HG03025 (cell line): ENCODE measurements around the gene ELOB.

Experiments used
- ATAC-seq: cut with Tn5 transposase; IDR thresholded peaks from one replicate; pipeline ENCODE4 v1.9.1; 2021; ENCODE audit warnings: mild to moderate bottlenecking, moderate library complexity; ENCODE audit not compliant: unreplicated experiment, low FRiP score

ELOB gene

DNA sequence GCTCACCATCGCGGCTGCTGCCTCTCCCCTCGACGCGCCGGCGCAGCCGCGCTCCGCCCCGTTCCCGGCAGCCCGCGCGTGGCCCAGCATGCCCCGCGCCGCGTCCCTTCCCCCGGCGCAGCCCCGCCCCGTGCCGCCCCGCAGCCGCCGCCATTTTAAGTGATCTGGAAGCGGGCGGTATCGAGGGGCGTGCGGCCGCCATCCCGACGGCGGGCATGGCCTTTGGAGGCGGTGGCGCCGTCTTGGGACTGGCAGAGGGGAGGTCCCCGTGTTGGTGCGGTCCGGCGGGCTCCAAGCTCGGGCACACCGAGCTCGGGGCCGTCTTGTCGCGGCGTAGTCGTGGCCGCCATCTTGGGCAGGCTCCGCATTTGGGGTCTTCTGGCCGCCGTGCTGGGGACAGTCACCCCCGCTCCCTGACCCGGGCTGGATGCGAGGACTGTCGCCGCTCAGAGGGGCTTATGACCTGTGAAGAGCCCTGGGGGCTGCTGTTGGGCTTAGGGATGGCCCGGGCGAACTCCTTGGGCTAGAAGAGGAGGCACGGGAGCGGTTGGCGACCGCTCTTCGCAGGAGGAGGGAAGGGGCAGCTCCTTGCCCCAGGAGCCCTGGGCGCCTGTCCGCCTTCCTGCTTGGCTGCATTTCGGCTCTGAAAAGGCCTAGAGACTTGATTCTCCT, at the start of gene ELOB:
TSS of gene ELOB (minus strand) at position 50 of the 672 bp plus-strand sequence. CDS start at position 9, 41 bp downstream.
- ATAC-seq = peak; percentile 59

DNA sequence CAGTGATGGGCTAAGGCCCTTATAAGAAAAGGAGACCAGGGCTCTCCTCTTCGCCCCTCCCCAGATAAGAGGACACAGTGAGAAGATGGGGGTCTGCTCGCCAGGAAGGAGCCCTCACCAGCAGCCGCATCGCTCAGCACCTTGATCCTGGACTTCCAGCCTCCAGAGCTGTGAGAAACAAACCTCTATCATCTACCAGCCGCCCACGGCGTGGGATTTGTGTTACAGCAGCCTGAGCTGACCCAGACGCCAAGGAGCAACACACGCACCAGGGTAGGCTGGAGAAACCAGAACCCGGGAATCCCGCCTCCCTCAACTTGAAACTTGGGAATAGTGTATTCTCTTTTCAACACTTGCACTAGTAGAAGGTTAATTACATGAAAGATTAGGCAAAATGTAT, 48.8 kb upstream of the ELOB start:
- no peak for ATAC-seq

DNA sequence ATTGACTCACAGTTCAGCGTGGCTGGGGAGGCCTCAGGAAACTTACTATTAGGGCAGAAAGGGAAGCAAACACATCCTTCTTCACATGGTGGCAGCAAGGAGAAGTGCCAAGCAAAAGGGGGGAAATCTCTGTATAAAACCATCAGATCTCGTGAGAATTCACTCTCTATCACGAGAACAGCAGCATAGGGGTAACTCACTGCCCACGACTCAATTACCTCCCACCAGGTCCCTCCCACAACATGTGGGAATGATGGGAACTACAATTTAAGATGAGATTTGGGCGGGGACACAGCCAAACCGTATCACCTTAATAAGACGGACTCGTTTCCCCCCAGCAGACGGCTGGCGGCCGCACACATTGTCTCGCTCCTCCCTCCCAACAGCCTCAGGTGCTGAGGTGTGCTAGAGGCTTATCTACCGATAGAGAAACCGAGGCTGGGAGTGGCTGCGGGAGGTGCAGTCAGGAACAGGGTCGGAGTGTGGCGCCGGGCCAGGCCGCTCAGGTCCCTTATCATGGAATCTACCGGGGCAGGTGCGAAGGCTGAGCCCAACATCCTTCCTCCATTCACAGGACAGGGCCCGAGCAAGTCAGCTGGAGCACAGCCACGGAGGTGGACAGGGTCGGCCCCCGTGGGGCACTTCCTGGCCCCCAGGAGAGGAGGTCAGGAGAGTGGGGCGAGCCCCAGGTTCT, 48.1 kb upstream of the ELOB start:
- ATAC-seq = no peak

DNA sequence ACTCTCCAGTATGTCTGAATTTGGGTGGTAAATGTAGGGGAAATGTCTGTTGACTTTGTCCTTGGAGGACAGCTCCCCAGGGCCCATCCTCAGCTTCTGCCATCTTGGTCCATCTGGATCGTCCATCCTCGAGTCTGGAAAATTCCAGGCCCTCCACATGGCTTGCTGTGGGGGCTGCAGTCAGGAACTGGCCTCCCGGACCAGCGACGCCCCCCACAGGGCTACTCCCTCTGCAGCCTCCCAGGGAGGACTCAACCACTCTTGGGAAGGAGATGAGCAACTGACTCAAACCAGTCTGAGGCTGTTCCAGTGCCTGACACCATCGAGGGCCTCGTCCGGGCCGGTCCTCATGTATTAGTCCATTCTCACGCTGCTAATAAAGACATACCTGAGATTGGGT, 47.5 kb upstream of the ELOB start:
- ATAC-seq = no peak

DNA sequence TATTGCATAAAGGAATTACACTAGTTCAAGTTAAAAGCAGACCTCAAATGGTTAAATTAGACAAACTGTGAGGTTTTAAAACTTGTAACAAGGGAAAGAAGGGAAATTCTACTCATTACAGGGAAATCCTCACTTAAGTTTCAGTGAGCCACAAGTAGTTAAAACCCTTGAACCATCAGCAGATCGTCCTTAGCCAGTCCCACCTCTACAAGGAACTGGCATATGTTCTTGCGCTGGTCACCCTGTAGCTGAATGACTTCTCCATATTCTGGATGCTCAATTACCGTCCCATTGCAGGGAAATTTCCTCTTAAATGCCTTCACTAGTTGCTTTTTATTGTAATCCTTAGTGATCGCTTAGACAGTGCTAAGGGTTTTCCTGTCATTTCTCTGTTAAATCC, 45.4 kb upstream of the ELOB start:
- no peak for ATAC-seq

DNA sequence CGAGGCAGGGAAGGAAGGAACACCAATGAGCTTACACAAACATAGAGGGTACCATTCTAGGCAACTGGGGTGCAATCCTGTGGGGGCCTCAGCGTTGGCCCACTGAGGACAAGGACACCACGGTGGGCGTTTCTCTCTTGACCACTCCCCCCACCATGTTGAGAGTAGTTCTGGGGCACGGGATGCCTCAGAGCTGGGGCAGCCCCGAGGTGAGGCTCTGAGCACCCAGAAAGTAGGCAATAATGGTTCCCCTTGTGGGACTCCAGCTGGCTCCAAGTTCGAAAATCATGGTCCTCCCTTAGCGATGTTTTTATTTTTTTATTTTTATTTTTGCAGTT, 45.0 kb upstream of the ELOB start:
- ATAC-seq = no peak

DNA sequence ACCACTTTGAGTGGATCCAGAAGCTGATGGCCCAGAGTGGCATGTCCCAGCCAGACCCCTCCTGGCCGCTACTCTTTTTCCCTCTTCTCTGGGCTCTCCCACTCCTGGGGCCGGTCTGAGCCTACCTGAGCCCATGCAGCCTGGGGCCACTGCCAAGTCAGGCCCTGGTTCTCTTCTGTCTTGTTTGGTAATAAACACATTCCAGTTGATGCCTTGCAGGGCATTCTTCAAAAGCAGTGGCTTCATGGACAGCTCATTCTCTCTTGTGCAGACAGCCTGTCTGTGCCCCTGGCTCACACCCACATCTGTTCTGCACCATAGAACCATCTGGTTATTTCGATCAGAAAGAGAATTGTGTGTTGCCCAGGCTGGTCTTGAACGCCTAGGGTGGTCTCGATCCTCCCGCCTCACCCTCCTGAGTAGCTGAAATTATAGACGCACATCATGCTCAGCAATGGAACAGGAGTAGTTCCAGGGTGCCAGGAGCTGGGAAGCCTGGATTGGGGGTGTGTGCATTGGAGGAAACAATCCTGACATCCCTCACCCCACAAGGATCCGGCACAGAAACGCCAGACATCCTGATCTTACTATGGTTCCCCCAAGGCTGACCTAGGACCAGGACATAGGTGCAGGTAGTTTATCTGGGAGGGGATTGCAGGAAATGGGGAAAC, 44.5 kb upstream of the ELOB start:
- no peak for ATAC-seq

DNA sequence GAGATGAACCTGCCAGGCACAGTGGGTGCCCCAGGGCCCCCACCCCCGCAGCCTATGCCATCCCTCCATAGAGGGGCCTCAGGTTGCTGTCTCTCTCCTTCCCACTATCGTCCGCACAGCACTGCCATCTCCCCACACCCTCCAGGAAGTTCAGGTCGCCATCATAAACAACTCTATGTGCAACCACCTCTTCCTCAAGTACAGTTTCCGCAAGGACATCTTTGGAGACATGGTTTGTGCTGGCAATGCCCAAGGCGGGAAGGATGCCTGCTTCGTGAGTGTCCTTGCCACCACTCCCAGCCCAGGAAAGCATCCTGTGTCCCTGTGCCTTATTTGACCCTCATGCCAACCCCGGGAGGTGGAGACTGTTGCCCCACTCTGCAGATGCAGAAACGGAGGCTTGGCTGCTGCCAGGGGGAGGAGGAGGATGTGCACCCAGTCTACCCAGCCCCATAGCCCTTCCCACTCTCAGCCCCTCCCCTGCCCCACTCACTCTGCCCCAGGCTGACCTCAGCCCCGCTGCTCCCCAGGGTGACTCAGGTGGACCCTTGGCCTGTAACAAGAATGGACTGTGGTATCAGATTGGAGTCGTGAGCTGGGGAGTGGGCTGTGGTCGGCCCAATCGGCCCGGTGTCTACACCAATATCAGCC, 43.9 kb upstream of the ELOB start:
- ATAC-seq = no peak

DNA sequence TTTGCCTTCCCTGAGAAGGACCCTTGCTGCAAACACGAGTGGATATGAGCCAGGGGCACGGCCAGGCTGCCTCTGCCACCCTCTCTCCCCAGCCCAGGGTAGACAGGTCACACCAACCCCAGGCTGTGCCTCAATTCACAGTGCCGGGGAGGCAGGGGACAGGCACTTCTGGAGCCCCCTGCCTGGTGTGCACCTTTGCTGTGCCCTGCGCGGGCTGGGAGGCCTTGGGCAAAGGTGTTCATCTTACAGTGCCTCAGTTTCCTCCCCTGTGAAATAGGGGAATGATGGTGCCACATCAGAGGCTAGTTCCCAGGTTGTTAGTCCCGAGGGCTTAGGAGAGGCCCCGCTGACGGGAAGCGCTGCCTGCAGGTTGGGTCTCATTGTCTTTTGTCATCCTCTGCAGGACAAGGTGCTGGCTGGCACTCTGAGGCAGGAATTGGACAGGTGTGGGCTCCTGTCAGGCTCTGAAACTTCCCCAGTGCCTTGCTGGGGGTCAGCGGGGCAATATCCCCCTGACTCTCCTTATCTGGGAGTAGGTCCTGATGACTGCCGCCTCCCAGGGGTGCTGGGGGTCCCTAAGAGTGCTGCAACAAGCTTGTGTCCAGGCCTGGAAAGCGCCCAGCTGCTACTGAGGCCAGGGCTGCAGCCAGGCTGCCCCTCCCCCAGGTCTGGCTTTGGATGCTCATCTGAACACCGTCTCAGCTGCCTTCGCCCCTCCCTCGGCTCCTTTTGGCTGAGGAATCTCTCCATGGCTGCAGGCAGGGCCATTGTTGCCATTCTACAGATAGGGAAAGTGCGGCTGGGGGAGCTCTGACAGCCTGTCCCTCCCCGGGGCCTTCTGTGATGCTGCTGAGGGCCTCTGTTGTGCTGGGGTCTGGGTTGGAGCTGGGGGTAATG, 43.1 kb upstream of the ELOB start:
- ATAC-seq = no peak

DNA sequence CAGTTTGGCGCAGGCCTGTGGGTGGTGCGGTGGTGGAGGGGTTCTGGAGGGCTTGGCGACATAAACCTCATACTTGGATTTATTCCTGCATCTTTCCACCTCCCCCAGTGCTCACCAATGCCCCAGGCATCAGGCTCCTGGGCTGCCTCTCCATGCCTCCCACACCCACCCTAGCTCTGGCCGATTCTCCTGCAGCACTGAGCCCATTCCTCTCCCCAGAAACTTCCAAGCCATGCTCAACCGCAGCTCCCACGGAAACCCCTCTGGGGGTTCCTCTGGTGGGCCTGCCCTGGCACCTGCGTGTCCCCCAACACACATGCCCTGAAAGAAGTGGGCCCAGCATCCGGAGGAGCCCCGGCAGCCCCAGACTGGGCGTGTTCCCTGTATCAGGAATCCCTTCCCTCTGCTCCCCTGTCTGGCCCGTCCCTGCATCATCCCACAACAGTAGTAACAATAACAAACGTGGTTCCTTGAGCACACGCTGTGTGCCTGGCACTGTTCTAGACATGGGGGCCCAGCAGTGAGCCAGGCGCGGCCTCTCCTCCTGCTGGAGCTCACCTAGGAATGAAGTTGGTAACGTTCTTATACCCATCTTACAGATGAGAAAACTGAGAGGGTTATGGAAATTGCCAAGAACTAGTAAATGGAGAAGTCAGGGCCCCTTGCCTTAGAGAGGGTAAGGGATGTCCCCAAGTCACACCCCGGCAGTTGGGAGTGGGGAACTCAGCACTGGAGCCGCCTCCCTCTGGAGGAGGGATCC, 42.3 kb upstream of the ELOB start:
- ATAC-seq = no peak

DNA sequence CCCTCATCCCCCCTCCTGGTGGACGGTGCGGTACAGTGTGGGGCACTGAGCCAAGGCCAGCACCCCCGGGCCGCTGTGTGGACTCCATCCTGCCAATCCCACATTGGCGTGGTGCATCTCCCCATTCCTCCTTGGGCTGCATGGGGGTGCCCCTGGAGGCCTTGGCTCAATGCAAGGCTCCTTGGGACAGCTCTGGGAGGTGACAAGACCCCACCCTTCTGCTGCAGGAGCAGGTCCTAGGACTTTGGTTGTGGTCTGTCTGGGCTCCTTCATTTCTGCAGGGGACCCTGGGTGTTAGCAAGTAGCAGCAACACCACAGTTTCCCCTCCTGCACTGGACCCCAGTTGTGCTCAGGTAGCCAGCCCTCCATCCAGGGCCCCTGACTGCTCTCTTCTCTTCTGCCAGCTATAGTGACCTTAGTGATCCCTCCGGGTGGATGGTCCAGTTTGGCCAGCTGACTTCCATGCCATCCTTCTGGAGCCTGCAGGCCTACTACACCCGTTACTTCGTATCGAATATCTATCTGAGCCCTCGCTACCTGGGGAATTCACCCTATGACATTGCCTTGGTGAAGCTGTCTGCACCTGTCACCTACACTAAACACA, 41.3 kb upstream of the ELOB start:
- ATAC-seq = no peak

DNA sequence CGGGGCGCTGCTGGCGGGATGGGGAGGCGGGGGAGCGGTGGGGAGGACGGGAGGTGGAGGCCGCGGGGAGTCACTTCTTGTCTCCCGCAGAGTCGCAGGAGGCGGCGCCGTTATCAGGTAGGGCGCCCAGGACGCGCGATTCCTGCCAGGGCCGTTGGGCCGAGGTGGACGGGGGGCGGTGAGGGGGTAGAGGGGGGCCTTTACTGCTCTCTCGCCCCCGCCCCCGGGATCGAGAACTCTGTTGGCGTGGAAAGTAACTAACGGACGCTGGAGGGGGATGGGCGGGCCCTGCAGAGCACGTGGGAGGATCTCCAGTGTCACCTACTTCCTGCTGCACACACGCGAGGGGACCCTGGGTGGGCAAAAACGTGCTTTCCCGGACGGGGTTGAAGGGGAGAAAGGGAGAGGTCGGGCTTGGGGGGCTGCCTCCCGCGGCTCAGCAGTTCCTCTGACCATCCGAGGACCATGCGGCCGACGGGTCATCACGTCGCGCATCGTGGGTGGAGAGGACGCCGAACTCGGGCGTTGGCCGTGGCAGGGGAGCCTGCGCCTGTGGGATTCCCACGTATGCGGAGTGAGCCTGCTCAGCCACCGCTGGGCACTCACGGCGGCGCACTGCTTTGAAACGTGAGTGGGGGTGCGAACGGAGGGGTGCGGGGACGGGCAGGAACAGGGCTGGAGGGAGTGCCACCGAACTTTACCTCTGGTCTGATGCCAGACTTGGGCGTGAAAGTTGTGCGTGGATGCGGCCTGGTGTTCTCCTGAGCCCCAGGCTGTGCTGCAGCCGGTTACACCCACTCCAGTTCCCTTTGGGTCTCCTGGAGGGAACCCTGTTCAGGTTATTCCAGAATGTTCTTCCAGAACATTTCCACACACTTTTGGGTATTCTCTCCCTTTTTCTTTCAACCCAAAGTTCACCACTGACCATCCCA, 40.5 kb upstream of the ELOB start:
- no peak for ATAC-seq

DNA sequence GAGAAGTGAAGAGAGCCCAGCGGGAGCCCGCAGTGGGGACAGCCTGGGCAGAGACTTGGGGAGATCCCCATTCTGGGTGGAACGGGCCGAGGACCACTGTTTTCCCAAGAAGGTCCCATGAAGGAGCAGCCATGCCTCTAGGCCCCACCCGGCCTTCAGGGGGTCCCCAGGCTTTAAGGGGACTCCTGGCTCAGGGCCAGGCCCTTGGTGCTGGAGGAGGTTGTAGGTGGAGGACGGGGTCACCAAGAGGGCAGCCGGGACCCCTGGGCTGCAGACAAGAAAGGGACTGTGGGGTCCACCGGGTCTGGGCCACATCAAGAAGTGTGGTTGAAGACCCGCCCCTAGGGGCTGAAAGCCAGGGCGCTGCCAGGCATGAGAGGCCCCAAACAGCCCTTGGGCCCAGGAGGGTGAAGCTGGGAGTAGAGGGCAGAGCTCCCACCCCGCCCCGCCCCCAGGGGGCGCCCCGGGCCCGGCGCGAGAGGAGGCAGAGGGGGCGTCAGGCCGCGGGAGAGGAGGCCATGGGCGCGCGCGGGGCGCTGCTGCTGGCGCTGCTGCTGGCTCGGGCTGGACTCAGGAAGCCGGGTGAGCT, 39.8 kb upstream of the ELOB start, which contains the start of gene PRSS21:
TSS of gene PRSS21 (plus strand) at position 487 of the 589 bp plus-strand sequence. CDS start at position 519, 32 bp downstream.
- no peak for ATAC-seq

DNA sequence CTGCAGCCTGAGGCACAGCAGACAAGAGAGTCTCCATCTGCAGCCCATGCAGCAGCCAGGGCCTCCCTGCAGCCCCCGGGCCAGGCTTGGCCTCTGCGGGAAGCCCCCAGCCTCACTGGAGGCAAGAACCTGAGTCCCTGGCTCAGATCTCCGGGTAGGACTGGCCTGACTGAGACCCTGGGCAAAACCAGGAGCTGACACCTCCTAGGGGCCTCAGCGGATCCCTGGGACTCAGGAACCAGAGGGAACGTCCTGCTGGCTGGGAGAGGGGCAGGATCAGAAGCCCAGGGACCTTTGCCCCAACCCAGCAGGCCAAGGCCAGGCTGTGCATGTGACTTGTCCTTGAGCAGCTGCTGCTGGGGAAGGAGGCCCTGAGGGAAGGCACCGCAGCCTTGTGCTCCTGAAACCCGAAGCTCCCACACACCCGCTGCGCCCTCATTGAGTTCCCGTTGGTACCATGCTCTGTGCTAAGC, 38.3 kb upstream of the ELOB start:
- no peak for ATAC-seq

DNA sequence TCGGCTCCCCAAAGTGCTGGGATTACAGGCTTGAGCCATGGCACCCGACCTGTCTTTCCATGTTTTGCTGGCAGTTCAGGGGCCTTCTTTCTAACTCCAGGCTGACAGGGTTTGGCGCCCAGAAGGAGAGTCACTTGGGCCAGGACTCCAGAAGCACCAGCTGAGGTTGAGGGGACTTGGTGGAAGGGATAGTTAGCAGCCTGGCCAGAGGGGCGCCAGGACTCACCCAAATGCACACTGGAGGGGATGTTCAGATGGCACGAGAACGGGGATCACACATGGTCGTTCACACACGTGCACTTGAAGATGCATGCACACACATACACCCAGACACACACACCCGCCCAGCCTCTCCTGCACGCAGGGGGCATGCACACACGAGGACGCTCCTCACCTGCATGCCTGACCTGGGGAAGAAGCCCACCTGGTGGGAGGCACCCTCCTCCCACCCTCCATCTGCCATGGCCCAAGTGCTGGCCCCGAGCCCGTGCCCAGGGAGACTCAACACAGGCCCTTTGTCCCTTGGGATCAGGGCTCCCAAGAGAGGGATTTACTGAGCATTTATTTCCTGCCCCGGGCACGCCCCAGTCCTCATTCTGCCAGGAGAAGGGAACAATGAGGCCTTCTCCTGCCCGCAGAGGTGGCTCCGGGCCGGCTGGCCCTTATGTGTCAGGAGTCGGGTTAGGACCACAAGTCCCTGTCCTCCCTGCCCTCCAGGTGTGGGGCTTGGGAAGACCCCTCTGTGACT, 37.6 kb upstream of the ELOB start:
- no peak for ATAC-seq

DNA sequence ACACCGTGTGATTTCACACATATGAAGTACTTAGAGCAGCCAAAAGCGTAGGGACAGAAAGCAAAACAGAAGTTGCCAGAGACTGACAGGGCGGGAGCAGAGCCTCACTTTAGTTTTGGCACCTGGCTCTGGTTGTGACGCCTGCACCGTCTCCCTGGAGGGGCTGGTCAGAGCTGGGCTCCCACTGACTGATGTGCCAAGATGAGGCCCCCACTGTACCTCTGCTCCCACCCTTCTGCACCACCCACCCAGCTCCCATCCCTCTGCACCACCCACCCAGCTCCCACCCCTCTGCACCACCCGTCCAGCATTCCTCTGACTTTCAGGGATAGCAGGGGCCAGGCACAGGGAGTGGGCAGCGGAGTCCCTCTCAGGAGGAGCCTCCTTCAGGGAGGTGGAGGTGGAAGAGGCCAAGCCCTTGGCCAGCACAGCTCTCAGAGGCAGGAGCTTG, 36.7 kb upstream of the ELOB start:
- no peak for ATAC-seq
